GM23248 (cell line): Measurements from ENCODE around the gene IGF1R.

Experiments
- EZH2 ChIP-seq: fragments of 200-600 bp; sonication (generic); IDR thresholded peaks from 2 replicates; pipeline ENCODE4 v1.6.1; 2018; ENCODE audit warnings: antibody characterized with exemption, mild to moderate bottlenecking; ENCODE audit not compliant: insufficient read depth, poor library complexity, severe bottlenecking
- EZH2phosphoT487 ChIP-seq: fragments of 200-600 bp; sonication (generic); IDR thresholded peaks from 2 replicates; pipeline ENCODE4 v1.6.1; 2018; ENCODE audit warnings: antibody characterized with exemption, moderate library complexity, mild to moderate bottlenecking, low read depth; ENCODE audit not compliant: insufficient read depth

DNA sequence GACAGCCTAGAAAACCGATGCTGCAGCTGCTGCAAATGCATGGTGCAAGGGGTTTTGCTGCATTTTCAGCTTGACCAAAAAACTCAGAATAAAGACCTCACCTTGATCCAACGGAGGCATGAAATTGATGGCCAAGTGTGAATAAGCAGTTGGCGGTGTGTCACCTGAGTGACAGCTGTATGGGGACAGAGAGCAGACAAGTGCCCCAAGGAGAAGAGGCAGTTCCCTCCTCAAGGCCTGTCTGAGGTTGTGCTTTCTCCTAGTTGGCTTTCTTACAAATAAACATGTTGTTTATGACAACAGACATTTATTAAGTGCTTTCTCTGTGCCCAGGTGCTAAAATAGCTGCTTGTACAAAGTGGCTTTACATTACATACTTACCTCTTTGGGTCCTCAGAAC, 349.0 kb downstream of the IGF1R start:
- TF ChIP-seq EZH2: no peak
- no peak for TF ChIP-seq EZH2phosphoT487
